Activated CD8-positive, alpha-beta memory T cell treated with anti-CD3 and anti-CD28 coated beads, Interleukin-2, amount 50 U/mL, for 4 hours (primary cell): ENCODE data around the gene ZBTB7B.

Experiments
- DNase-seq: peaks from one replicate; pipeline ENCODE4 v3.0.0-alpha.2; 2020

Gene ZBTB7B

GRCh38 chr1:155005076-155006011, 2.7 kb downstream of the ZBTB7B start:
- no peak for DNase-seq

- DNase-seq: no peak
These were observed 4.0 kb downstream of the ZBTB7B start for GRCh38 chr1:155006601-155007101.

- no peak for DNase-seq
These were observed 4.7 kb downstream of the ZBTB7B start for GRCh38 chr1:155007251-155007828.

- DNase-seq: no peak
These were observed 5.7 kb downstream of the ZBTB7B start for GRCh38 chr1:155008015-155008941.

- no peak for DNase-seq
These were observed 6.7 kb downstream of the ZBTB7B start for GRCh38 chr1:155009221-155009711.

GRCh38 chr1:155009742-155010141, 7.1 kb downstream of the ZBTB7B start:
- DNase-seq: no peak

- DNase-seq: no peak
These were observed 7.8 kb downstream of the ZBTB7B start for GRCh38 chr1:155010211-155010918.

GRCh38 chr1:155011004-155011416, 8.4 kb downstream of the ZBTB7B start:
- no peak for DNase-seq

GRCh38 chr1:155011437-155012025, 8.9 kb downstream of the ZBTB7B start:
- no peak for DNase-seq

- no peak for DNase-seq
These were observed 9.5 kb downstream of the ZBTB7B start for GRCh38 chr1:155012026-155012546.

GRCh38 chr1:155012776-155013602, 10.4 kb downstream of the ZBTB7B start:
- DNase-seq: no peak

- no peak for DNase-seq
These were observed 11.0 kb downstream of the ZBTB7B start for GRCh38 chr1:155013632-155014031.

- DNase-seq: no peak
These were observed 12.3 kb downstream of the ZBTB7B start for GRCh38 chr1:155014709-155015508.

- DNase-seq: no peak
These were observed 13.1 kb downstream of the ZBTB7B start for GRCh38 chr1:155015527-155016230.

GRCh38 chr1:155016231-155016831, 13.7 kb downstream of the ZBTB7B start:
- DNase-seq: no peak

- peak; percentile 92 for DNase-seq
These were observed 14.7 kb downstream of the ZBTB7B start for GRCh38 chr1:155017041-155017945.

GRCh38 chr1:155017946-155018316, 15.3 kb downstream of the ZBTB7B start:
- no peak for DNase-seq
